OCI-LY3 (cell line): ENCODE measurements around the gene NFIB.

Experiments used
- H2AFZ ChIP-seq: fragments of 200-600, 300-600 bp; shearing (Covaris generic); 2 replicates; pipeline ENCODE4 v1.6.0; 2014; ENCODE audit warnings: antibody characterized with exemption, low read depth, low read length
- H3K27ac ChIP-seq: fragments of 200-600, 300-600 bp; sonication (generic); 2 replicates; pipeline ENCODE4 v1.5.1; 2014; ENCODE audit warnings: mild to moderate bottlenecking, low read length, moderate library complexity, mixed read lengths
- H3K27me3 ChIP-seq: fragments of 200-600, 300-600 bp; sonication (generic); 2 replicates; pipeline ENCODE4 v1.6.1; 2014; ENCODE audit warnings: low read depth, low read length, mixed read lengths
- H3K36me3 ChIP-seq: fragments of 200-600, 300-600 bp; sonication (generic); replicated peaks from 2 replicates; pipeline ENCODE3; 2014; ENCODE audit warnings: low read depth, low read length, mixed read lengths
- H3K4me1 ChIP-seq: fragments of 300-600, 200-600 bp; sonication (generic); 2 replicates; pipeline ENCODE4 v1.6.1; 2014; ENCODE audit warnings: low read length, mixed read lengths
- H3K4me2 ChIP-seq: fragments of 200-600, 300-600 bp; sonication (generic); 2 replicates; pipeline ENCODE4 v1.6.1; 2014; ENCODE audit warnings: low read length, mixed read lengths
- H3K4me3 ChIP-seq: fragments of 300-600, 200-600 bp; sonication (generic); 2 replicates; pipeline ENCODE4 v1.5.1; 2014; ENCODE audit warnings: antibody characterized with exemption, mild to moderate bottlenecking, low read length, moderate library complexity
- H3K79me2 ChIP-seq: fragments of 300-600, 200-600 bp; shearing (Covaris generic); 2 replicates; pipeline ENCODE4 v1.6.1; 2014; ENCODE audit warnings: mild to moderate bottlenecking, low read length, mixed read lengths
- H3K9ac ChIP-seq: fragments of 300-600, 200-600 bp; shearing (Covaris generic); 2 replicates; pipeline ENCODE4 v1.6.0; 2014; ENCODE audit warnings: mild to moderate bottlenecking, low read length, moderate library complexity
- H3K9me3 ChIP-seq: fragments of 200-600, 300-600 bp; shearing (Covaris generic); 2 replicates; pipeline ENCODE4 v1.6.1; 2014; ENCODE audit warnings: low read length, mixed read lengths; ENCODE audit not compliant: insufficient read depth
- H4K20me1 ChIP-seq: fragments of 200-600, 300-600 bp; sonication (generic); 2 replicates; pipeline ENCODE4 v1.6.1; 2016; ENCODE audit warnings: low read length, mixed read lengths; ENCODE audit not compliant: insufficient read depth
- CTCF ChIP-seq: fragments of 200-600, 300-600 bp; sonication (generic); IDR thresholded peaks from 2 replicates; pipeline ENCODE4 v1.5.1; 2014; ENCODE audit warnings: antibody characterized with exemption, low read length, low read depth
- EZH2phosphoT487 ChIP-seq: fragments of 200-600 bp; shearing (Covaris generic); IDR thresholded peaks from 2 replicates; pipeline ENCODE4 v1.6.1; 2018; ENCODE audit warnings: antibody characterized with exemption, mixed run types, low read depth

NFIB gene

GRCh38 chr9:14179449-14179848, 134.5 kb downstream of the NFIB start:
- no peaks in the 10 kb centered on the region for H4K20me1 ChIP-seq
- TF ChIP-seq EZH2phosphoT487 = no peak
- TF ChIP-seq CTCF = no peak
- H3K36me3 ChIP-seq = no peaks in the 10 kb centered on the region
- H3K4me2 ChIP-seq = no peak overlapping the region
- H3K79me2 ChIP-seq = no peaks in the 10 kb centered on the region
- no peaks in the 10 kb centered on the region for H3K9me3 ChIP-seq
- no peak overlapping the region for H2AFZ ChIP-seq
- H3K27ac ChIP-seq = no peak overlapping the region
- H3K4me3 ChIP-seq = no peak overlapping the region
- H3K27me3 ChIP-seq = no peaks in the 10 kb centered on the region
- no peak overlapping the region for H3K9ac ChIP-seq
- no peaks in the 10 kb centered on the region for H3K4me1 ChIP-seq

- Histone ChIP-seq H3K27me3 (peaks cover 14% of the 10 kb centered on the region; the same call in 1 of the 2 replicates), H3K36me3 (no peaks in the 10 kb centered on the region), H3K4me1 (peaks cover 6% of the 10 kb centered on the region), H2AFZ (no peak overlapping the region), H3K27ac (no peak overlapping the region), H3K79me2 (no peaks in the 10 kb centered on the region), H3K4me3 (no peak overlapping the region), H3K9me3 (no peaks in the 10 kb centered on the region), H3K9ac (no peak overlapping the region), H3K4me2 (no peak overlapping the region), H4K20me1 (no peaks in the 10 kb centered on the region)
- TF ChIP-seq CTCF (no peak), EZH2phosphoT487 (no peak)
Measured at GRCh38 chr9:14175778-14176177, 138.2 kb downstream of the NFIB start.

GRCh38 chr9:14173713-14174112, 140.2 kb downstream of the NFIB start:
- no peak overlapping the region for H3K27ac ChIP-seq
- H3K36me3 ChIP-seq = no peaks in the 10 kb centered on the region
- TF ChIP-seq EZH2phosphoT487 (no peak), CTCF (no peak)
- H3K9me3 ChIP-seq = no peaks in the 10 kb centered on the region
- H3K79me2 ChIP-seq = no peaks in the 10 kb centered on the region
- H4K20me1 ChIP-seq = no peaks in the 10 kb centered on the region
- peaks cover 14% of the 10 kb centered on the region; the same call in 1 of the 2 replicates for H3K27me3 ChIP-seq
- no peak overlapping the region for H3K4me3 ChIP-seq
- no peak overlapping the region for H3K9ac ChIP-seq
- H3K4me1 ChIP-seq = peaks cover 10% of the 10 kb centered on the region
- no peak overlapping the region for H2AFZ ChIP-seq
- no peak overlapping the region for H3K4me2 ChIP-seq

GRCh38 chr9:14170973-14171596, 142.9 kb downstream of the NFIB start:
- Histone ChIP-seq H3K36me3 (no peaks in the 10 kb centered on the region), H3K27me3 (peaks cover 22% of the 10 kb centered on the region; the same call in 1 of the 2 replicates), H3K4me2 (peak overlapping the region; percentile 28), H3K79me2 (no peaks in the 10 kb centered on the region), H3K4me1 (peaks cover 10% of the 10 kb centered on the region), H3K27ac (no peak overlapping the region), H2AFZ (no peak overlapping the region), H3K4me3 (no peak overlapping the region), H3K9ac (no peak overlapping the region), H3K9me3 (no peaks in the 10 kb centered on the region), H4K20me1 (no peaks in the 10 kb centered on the region)
- TF ChIP-seq EZH2phosphoT487 (no peak), CTCF (no peak)
